Measurements from ENCODE around the gene NTS.

Gene NTS

GRCh38 chr12:85923767-85924331, 49.8 kb downstream of the NTS start:
- TF ChIP-seq CTCF (conservative IDR thresholded peaks at IDR 0.05) = peak; percentile 70
- TF ChIP-seq ZFX (IDR thresholded peaks at IDR 0.05) = no peak
- no peak overlapping the region for H3K27ac ChIP-seq

GRCh38 chr12:85927166-85927565, 53.1 kb downstream of the NTS start:
- no peak overlapping the region for H3K27ac ChIP-seq
- no peak for TF ChIP-seq CTCF (conservative IDR thresholded peaks at IDR 0.05)
- TF ChIP-seq ZFX (IDR thresholded peaks at IDR 0.05) = no peak

All from C4-2B (cell line).